ENCODE measurements around the gene SLC35F3.

DNA sequence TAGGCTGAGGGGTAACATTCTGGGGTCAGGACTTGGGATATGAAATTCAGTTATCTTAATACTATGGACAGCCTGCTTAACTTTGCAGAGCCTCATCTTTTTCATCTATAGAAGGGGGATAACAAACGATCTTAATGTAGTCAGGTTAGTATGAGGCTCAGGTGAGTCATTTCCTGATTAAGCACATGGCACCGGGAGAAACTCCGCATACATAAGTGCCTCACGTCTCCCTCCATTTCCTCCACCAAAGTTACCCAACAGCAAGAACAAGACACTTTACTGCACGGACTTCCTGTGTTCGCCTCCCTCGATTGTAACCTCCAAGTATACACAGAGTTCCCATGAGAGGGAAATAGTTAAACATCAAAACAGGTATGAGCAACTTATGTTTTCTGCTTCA is 356.1 kb downstream of the SLC35F3 start:
- TF ChIP-seq CTCF (IDR thresholded peaks at IDR 0.05 in 2 of 3, conservative IDR thresholded peaks at IDR 0.05 in 1 of 3; ENCODE audit: insufficient read depth in 2 of 3, low read depth in 1 of 3, low read length in 3 of 3) = no peak
- no peak for TF ChIP-seq EP300 (IDR thresholded peaks at IDR 0.05; ENCODE audit: low read length)
- TF ChIP-seq RFX5 (IDR thresholded peaks at IDR 0.05; ENCODE audit: low read depth, low read length) = no peak
- no peak for TF ChIP-seq ETS1 (conservative IDR thresholded peaks at IDR 0.05; ENCODE audit: control insufficient read depth, low read depth, low read length)

Data from K562 (cell line).